NCI-H2029 (cell line): ENCODE data around the gene SORCS2.
A peak's percentile ranks its signal among the peaks of the same experiment; 100 is the strongest.

Experiments used
- DNase-seq: peaks from one replicate; lab custom pipeline; 2025; lab: John Stamatoyannopoulos, UW

The SORCS2 gene

DNA sequence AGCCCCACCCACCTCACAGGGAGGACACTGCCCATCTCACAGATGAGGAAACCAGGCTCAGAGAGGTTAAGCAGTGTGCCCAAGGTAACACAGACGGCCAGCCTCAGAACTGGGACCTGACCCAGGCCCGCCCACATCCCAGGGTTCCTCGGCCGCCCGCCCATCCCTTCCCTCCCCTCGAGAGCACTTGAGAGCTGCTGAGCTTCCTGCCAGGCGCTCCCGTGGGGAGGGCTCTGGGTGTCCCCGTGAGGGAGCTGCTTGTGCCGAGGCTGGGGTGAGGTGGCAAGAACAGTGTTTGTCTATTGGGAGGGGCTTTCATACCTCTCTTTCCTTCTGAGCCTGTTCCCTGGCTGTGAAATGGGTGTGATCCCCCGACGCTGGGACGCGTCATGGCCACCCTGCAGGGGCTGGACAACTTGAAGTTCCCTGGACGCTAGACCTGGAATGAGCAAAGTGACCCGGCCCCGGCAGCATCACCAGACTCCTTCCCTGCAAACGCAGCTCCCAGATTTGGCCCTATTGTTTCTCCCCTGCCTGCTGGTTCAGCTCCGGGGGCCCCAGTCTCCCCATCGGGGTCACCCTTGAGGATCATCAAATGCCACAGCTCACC is 542.4 kb downstream of the SORCS2 start:
- peak; percentile 7 for DNase-seq

DNA sequence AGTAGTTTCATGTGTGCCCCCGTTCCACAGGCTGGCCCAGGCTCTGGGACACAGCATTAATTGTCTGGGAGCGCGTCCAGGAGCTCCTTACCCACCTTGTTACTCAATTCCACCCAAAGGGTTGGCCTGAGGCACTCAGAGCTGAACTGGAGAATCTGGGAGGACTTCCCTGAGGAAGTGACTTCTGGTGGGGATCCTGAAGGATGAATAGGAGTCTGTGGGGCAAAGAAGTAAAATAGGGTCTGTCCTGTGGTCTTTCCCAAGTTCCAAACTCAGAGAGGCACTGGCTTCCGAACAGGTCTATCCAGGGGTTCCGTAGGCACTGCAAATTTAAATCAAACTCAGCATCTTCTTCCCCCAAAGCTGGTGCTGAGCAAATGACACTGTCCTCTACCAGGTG is 543.1 kb downstream of the SORCS2 start:
- no peak for DNase-seq

DNA sequence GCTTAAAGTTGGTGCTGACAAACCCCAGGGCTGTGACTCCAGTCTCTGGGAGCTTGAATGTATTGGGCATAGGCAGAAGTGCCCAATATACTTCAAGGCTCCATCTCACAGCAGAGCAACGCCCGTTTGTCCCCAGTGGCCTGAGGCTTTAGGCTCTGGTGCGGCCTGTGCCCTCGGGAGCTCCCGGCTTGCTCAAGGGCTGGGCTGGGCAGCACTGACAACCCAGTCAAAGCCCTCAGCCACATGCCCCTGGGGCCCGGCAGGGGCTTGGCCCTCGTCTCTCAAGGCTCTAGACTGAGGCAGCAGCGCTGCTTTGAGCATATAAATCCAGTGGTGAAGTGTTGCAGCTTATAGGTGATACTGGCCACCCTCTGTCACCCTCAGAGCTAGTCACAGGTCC is 543.6 kb downstream of the SORCS2 start:
- DNase-seq = no peak

DNA sequence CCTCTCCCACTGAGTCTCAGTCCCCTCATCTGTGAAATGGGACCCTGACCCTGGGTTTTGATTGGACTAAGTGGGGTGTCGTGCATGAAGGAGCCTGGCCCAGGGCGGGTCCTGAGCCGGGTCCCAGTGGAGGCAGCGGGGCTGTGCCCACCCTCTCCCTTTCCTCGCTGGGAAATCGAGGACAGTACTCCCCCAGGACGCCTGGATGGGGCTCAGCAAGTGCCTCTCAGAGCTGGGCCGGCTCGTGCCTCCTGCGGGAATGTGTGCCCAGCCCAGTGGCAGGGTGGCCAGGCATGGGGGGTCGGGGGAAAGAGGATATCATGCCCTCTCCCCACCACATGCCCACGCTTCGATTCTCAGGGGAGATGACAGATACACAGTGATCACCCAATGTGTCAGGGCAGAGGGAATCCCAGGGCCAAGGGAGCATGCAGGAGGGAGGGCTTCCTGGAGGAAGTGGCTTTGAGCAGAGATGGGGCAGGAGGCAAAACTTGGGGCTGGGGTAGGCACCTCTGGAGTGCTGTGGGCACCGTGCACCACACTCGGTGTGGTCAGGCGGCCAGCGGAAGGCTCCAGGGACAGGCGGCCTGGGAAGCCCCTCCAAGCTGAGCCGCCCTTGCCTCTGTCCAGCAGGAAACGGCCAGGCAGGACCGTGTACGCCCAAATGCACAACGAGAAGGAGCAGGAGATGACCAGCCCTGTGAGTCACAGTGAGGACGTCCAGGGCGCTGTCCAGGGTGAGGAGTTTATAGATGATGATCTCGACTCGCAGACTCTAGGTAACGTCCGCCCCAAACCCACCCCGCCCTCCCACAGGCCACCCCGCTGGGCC is 544.3 kb downstream of the SORCS2 start:
- no peak for DNase-seq

DNA sequence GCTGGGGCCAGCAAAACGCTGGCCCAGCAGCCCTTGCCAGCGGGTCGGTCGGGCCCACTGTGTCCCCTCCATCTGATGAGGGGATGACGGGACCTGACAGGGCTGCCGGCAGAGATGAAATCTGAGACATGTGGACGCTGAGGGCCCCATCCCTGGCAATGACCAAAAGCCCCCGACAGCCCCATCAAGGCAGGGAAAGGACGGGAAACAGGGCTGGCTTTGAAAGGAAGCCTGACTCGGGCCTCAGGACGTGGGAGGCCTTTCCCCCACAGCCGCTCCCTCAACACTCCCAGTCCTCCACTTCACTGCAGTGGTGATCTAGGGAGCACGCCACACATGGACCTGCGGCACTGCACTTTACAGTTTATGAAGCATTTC is 544.9 kb downstream of the SORCS2 start:
- DNase-seq = no peak

DNA sequence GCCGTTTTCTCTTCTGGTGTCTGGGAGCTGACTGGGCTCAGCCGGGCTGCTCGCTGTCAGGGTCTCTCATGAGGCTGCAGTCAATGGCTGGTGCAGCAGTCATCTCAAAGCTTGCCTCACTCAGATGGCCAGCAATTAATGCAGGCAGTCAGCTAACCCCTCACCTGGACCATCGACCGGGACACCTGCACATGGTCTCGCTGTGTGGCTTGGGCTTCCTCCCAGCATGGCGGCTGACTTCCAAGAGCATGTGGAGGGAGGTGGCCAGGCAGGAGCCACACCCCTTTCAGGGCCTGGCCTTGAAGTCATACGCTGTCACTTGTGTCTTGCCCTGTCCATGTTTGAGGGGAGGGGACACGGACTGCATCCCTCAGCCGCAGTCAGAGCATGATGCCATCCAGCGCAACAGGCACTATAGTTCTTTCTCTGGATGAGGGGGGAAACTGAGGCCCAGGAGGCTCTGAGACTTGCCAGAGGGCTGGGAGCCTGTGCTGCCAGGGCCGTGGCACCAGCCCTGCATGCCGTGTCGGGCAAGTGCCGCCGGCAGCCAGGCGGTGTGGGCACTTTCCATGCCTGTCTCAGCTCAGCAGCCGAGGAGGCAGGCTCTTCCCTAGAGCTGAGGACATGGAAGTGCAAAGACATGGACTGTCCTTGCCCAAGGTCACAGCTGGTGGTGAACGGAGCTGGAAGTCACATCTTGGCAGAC is 545.6 kb downstream of the SORCS2 start:
- DNase-seq = no peak

DNA sequence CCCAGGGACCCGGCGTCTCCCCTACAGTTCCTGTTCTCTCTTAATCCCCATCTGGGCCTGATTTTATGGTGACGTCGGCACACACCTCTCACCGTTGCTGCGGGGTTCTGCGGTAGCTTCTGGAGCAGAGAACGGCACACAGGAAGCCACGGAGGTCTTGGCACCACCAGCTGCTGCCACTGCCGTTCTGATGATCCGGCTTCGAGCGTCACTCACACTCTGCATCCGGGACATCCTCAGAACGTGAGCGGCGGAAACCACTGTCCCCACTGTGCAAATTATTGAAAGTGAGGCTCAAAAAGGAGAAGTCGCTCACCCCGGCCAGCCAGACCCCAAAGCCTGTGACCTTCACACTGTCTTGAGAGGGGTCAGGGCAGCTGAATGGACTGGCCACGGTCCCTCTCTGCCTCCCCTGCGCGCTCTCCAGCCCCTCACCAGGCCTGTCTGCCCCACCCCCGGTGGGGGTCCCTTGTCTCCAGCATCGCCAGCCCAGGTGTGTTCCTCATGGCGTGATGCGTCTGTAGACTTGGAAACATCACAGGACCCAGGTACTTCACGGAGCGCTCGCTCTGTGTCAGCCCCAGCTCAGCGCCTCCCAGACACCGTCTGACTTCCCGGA is 546.2 kb downstream of the SORCS2 start:
- DNase-seq = no peak

DNA sequence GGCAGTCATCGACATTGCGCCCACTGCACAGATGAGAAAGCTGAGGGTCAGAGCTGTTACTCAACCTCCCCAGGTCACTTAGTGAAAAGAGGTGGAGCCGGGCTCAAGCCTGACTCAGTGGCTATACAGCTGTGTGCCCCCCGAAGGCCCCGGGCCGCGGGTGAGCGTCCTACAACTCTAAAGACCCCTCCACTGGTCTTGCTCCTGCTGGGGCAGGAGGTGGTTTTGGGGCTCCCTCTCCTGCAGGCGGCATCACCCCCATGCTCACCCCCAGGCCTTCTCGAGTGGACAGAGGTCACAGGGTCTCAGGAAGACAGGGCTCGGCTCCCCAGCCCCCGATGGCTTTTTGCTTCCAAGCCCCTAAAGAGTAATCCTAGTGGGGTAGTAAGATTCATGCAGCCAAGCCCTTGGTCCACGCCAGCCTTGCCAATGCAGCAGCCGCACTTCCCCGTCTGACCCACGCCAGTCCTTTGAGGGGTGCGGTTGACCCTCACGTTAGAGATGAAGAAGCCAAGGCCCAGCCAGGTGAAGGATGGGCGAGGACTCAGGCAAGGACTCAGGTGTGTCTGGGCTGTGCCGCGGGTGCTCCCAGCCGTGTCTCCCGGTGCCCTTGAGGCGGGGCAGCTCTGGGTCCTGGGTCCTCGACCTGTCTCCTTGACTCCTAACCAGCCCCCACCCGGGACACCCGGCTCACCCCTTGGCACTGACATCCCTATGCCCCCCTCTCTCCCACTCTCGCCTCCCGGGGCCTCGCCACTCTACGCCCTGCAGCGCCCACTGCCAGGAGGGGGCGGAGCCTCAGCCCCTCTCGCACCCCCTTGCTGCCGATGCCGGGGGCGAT is 547.0 kb downstream of the SORCS2 start:
- no peak for DNase-seq

DNA sequence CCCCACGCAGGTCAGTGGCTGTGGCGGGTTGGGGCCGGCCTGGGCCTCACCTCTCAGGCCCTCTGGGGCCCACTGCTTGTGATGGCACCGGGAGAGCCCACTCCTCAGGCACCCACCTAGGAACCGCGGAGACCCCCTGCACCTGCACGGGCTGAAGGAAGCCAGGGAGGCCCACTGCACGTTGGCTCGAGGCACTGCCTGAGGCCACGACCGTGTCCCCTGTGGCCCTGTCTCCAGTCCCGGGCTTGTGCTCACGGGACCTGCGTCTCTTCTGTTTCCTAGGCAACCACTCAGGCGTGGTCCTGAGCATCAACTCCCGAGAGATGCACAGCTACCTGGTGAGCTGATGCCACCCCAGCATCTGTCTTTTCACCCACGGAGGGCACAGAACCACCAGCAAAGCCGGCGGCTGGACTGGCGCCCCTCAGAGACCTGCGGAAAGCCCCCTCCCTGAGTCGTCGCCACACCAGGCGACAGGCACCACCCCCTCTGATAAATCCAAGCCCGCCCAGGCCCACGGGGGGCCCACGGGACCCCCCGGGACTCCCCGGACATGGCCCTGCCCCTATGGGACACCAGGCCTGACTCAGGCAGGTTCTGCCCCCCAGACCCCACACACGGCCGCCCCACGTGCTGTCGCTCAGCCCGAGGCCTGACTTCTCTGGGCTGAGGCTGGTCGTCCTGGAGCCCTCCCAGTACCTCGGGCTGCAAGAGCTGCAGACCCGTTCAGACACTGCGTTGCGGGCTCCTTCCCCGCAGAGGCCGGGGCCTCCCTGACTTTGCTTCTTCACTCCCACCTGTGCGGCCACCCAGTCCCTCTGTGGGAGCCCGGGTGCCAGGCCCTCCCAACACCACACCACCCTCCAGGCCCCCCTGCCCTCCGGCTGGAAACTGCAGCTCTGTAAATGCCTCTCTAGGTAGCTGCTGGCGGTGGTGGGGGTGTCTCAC is 547.9 kb downstream of the SORCS2 start:
- no peak for DNase-seq

DNA sequence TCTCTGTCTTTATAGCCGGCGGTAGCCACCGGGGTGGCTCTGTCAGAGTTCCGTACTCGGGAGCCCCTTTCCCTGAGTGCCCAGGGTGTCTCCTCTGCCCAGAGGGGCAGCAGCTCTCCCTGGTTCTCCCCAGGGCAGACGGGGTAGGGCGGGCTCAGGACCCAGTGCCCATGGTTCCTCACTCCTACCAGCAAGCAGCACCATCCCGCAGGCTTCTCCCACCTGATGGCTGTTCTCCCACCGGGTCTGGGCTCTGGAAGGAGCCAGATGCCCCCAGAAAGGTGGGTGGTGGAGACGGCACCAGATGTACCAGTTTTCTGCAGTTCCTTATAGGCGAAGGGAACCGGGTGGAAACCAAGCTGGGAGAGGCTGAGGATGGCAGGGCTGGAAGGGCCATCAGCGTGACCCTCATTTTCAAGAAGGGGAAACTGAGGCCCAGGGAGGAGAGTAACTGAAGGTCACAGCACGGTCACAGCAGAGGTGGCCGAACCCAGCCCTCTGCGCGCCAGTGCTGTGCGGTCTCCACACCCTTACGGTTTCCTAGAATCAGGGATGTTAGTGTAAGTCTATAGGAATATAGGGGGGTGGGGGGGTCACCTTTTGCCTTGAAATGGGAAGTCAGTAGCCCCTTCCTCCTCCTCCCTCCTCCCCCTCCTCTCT is 548.7 kb downstream of the SORCS2 start:
- no peak for DNase-seq

DNA sequence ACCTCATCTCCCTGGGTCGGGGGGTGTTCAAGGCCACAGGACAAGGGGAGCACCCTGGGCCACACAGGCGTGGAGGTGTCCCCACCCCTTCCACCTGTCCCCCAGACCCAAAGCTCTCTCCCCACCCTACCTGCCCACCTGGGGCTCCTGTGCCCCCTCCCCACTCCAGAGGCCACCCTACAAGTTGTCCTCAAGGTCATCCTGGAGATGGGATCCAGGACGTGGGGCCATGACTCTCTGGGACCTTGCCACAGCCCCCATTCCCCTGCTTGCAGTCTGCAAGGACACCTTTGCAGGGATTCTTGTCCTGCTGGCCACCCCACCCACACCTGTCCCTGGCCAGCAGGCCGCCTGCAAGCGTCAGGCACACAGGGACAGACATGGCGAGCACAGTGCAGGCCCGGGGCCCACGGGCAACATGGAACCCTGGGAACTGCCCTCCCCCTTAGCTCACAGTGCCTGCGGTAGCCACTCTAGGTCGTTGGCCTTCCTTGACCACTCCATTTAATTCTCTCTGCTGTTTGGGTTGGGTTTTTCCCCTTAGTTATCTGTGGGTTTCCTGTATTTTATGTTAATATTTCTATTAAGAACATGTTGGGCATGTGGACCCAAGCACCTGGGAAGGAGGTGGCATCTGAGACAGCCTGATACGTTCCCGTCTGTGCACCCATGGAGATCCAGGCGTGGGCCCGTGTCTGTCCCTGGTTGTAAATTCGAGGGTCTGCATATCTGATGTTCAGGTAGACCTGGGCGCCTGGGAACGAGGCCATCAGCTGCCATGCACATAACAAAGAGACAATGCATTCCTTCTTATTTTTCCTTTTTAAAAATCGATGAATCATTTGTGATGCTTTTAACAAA is 549.8 kb downstream of the SORCS2 start:
- no peak for DNase-seq

DNA sequence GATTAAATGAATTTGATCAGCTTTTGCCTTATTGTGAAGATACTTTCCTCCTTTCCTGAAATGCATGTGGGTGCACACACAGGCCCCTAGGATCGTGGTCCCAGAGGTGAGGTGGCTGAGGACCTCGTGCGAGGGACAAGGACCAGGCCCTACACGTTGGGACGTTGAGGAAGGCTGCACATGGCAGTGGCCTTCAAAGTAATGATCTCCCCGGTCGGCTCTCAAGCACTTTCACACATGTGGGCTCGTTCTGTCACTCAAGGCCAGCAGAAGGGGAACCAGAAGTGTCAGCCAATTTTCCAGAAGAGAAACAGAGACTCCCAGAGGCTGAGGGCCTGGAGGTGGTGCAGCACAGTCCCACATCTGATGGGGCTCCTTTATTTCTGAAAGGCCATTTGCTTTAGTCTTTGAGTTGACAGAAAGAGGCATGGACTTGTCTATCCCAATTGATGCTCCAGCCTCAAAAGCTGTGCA is 550.5 kb downstream of the SORCS2 start:
- no peak for DNase-seq

DNA sequence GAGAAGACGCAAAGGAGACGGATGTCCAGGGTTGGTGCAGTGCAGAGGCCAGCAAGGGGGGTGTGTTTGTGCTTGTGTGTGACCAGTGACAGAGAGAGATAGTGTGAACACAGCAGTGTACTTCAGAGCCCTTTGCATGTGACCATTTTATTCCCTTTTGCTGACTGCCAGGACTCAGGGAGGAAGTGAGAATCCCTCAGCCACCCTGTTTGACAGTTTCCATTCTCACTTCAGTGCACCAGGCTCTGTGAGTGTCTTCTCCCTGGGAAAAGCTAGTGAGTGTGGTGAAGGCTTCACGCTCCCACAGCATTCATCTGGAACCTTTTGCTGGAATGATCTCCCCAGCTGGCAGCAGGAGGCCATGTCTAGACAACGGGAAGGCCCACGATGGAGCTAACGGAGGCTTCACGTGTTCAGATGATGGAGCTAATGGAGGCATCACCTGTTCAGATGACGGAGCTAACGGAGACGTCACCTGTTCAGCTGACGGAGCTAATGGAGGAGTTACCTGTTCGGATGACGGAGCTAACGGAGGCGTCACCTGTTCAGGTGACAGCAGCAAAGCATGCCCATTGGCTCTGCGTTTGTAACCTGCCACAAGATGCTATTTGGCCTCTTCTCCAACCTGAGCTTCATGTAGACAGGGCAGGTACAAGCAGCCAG is 551.9 kb downstream of the SORCS2 start:
- DNase-seq = no peak

DNA sequence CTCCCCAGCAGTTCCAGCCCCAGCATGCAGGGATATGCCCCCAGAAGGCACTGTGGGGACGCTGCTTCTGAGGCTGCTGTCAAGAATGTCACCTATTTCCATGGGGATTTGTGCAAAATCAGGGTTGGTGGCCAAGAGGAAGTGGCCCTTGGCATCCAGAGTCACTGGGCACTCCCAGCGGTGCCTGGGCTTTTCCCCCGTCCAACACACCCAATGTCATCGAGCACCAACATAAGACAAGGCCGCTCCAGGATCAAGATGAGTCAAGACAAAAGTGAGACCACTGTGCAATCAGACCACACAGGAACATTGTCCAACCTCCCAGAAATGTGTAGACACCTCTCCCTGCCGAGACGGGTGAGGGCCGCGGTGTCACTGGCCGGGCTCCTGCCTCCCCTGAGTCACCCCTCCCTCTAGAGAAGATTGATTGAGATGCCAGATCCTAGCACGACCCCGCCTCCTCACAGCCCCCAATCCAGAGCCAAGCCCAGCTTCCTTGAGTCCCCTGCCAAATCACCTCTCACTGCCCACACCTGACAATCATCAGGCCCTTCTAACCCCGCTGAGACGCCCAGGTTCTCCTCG is 553.1 kb downstream of the SORCS2 start:
- DNase-seq = no peak

DNA sequence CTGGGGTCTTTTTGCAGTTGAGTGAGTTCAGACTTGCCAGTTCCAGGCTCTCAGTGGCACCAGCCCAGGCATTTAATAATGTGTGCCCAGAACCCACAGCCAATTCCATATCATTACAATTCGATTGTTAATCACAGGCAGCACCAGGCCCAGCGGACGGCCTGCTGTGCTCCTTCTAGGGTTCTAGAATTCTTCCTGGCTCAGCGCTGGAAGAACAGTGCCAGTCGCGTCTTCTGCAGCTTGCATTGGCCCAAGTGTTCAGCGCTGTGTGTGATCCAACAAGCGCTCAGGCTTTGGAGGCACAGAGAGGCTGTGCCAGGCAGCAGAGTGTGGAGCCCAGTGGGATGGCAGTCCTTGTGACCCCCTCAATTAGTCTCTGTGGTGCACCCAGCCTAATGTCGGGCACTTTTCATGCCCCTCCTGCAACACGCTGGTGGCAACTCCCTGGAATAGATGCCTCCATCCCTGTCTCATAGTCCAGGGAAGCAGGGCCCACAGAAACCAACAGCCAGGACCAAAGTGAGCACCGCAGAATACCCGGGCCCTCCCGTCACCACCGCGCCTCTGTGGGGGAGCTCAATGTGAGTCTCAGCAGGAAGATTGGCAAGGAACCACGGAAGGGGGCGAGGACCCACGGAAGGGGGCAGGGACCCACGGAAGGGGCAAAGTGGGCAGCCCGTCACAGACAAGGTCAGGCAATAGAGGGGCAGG is 554.2 kb downstream of the SORCS2 start:
- DNase-seq = no peak

DNA sequence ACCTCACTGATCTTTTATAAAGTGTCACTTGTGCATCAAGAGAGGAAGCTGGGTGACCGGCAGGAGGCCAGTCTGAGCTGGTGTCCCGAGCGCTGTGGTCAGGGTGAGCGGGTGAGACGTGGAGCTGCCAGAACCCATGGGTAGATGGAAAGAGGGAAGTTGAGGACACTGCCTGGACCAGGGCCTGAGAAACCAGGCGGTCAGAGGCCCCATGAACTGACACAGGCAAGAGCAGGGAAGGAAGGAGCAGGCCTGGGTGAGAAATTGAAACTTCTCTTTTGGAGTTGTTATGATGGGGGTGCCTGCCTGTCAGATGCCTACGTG is 554.7 kb downstream of the SORCS2 start:
- DNase-seq = no peak

DNA sequence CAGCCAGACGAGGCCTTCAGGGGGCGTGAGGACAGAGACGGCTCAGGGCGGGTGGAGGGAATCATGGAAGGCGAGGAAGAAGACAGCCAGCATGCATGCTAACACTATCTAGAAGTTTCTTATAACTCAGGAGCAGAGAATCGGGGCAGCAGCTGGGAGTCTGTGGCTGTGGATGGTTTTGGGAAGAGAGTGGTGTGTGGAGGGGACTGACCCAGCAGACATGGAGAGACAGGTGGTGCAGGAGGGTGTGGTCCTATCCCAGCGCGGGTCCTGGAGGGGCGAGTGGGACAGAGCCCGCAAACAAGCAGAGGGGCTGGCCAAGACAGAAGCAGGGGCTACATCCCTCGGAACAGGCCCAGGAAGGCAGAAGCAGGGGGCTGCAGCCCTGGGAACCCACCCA is 555.2 kb downstream of the SORCS2 start:
- DNase-seq = no peak

DNA sequence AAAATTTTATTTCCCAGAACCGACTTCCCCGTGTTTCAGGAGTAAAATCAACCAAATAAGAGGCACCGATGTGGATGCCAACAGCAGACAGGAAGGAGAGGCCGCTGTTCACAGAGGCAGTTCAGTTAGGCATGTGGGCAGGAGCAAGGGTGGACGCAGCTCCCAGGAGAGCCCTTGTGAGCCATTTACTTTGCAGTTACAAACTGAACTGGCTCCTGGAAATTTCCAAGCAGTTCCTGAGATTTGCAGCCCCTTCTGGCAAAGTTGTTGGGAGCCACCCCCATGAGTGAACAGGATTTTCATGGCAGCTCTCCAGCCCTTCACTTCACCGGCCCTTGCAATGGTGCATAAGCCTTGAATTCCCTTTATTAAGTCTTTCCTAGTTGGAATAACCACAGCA is 558.2 kb downstream of the SORCS2 start:
- DNase-seq = no peak
